Immature natural killer cell (primary cell): ENCODE data around the gene ZNF697. TPM values are rescaled to one million over a fixed set of nuclear protein-coding genes. Genes with fewer than 3 reads are reported as not detected.
"Not testable (repeated sequence)": the region's sequence is repeated elsewhere in the genome, so short reads cannot be mapped to it uniquely, and the experiment has no call there.

Experiments used
- DNase-seq, 3 donors: peaks; one replicate each; pipeline ENCODE4 v3.0.0; 2022; ENCODE audit warnings: mixed read lengths in 1 of 3
- H3K27ac Mint-ChIP-seq, 6 donors: one replicate each; pipeline ENCODE4 v1.8.0; 2020; ENCODE audit warnings: mixed read lengths in 6 of 6, mild to moderate bottlenecking in 5 of 6, inconsistent platforms in 4 of 6, moderate library complexity in 3 of 6
- H3K27me3 Mint-ChIP-seq, 3 donors: one replicate each; pipeline ENCODE4 v1.8.0; 2020 to 2021; ENCODE audit warnings: low read depth in 3 of 3, mild to moderate bottlenecking in 3 of 3, mixed read lengths in 3 of 3, moderate library complexity in 3 of 3, inconsistent platforms in 1 of 3
- H3K36me3 Mint-ChIP-seq, 3 donors: one replicate each; pipeline ENCODE4 v1.8.0; 2020; ENCODE audit warnings: mixed read lengths in 3 of 3, inconsistent platforms in 2 of 3, mild to moderate bottlenecking in 2 of 3
- H3K4me1 Mint-ChIP-seq, 2 donors: one replicate each; pipeline ENCODE4 v1.8.0; 2020; ENCODE audit warnings: inconsistent platforms in 2 of 2, mild to moderate bottlenecking in 2 of 2, mixed read lengths in 2 of 2, moderate library complexity in 1 of 2
- H3K4me3 Mint-ChIP-seq, 5 donors: one replicate each; pipeline ENCODE4 v1.8.0; 2020; ENCODE audit warnings: mild to moderate bottlenecking in 5 of 5, mixed read lengths in 5 of 5, inconsistent platforms in 3 of 5, moderate library complexity in 3 of 5
- H3K9me3 Mint-ChIP-seq, 6 donors: one replicate each; pipeline ENCODE4 v1.8.0; 2020; ENCODE audit warnings: mild to moderate bottlenecking in 6 of 6, mixed read lengths in 6 of 6, inconsistent platforms in 4 of 6, moderate library complexity in 3 of 6
- polyA plus RNA-seq, 3 donors: library from polyadenylated mRNA; unstranded; fragments of 300-500 nt; fragmentation: Illumina TruSeq; gene quantifications; one replicate each; pipeline ENCODE4 v1.2.3, GENCODE V29; 2021

ZNF697 gene
- polyA plus RNA-seq, 3 donors from 2014 or later: not detected

- Mint-ChIP-seq H3K36me3 (no peaks in the 10 kb centered on the region), H3K9me3 (peaks cover 0 to 1% (median 0%) of the 10 kb centered on the region in 6 donors), H3K4me1 (no peaks in the 10 kb centered on the region), H3K4me3 (no peak overlapping the region), H3K27ac (no peak overlapping the region), H3K27me3 (peaks cover 0 to 4% (median 2%) of the 10 kb centered on the region in 3 donors)
- no peak for DNase-seq
Measured at GRCh38 chr1:119600561-119600960, 47.5 kb downstream of the ZNF697 start.

- H3K27me3 Mint-ChIP-seq: peaks cover 0 to 4% (median 0%) of the 10 kb centered on the region in 3 donors
- H3K9me3 Mint-ChIP-seq: peaks cover 0 to 6% (median 0%) of the 10 kb centered on the region in 6 donors
- H3K36me3 Mint-ChIP-seq: peaks cover 0 to 4% (median 0%) of the 10 kb centered on the region in 3 donors
- H3K4me1 Mint-ChIP-seq: no peaks in the 10 kb centered on the region
- H3K4me3 Mint-ChIP-seq: no peak overlapping the region
- H3K27ac Mint-ChIP-seq: no peak overlapping the region
- no peak for DNase-seq
Measured at GRCh38 chr1:119595606-119596005, 52.5 kb downstream of the ZNF697 start.

- Mint-ChIP-seq H3K27ac (no peak overlapping the region), H3K36me3 (peaks cover 0 to 4% (median 0%) of the 10 kb centered on the region in 3 donors), H3K9me3 (peaks cover 0 to 6% (median 0%) of the 10 kb centered on the region in 6 donors), H3K4me3 (no peak overlapping the region), H3K27me3 (peaks cover 0 to 4% (median 0%) of the 10 kb centered on the region in 3 donors), H3K4me1 (no peaks in the 10 kb centered on the region)
- no peak for DNase-seq
Measured at GRCh38 chr1:119595168-119595567, 52.9 kb downstream of the ZNF697 start.

- Mint-ChIP-seq H3K4me1 (no peaks in the 10 kb centered on the region), H3K36me3 (peaks cover 0 to 4% (median 0%) of the 10 kb centered on the region in 3 donors), H3K4me3 (no peak overlapping the region), H3K9me3 (peaks cover 0 to 6% (median 0%) of the 10 kb centered on the region in 6 donors), H3K27me3 (peaks cover 0 to 4% (median 0%) of the 10 kb centered on the region in 3 donors), H3K27ac (no peak overlapping the region)
- no peak for DNase-seq
Measured at GRCh38 chr1:119594376-119594775, 53.7 kb downstream of the ZNF697 start.

GRCh38 chr1:119593805-119594204, 54.3 kb downstream of the ZNF697 start:
- H3K27me3 Mint-ChIP-seq: peaks cover 0 to 4% (median 2%) of the 10 kb centered on the region in 3 donors
- peaks cover 0 to 4% (median 0%) of the 10 kb centered on the region in 3 donors for H3K36me3 Mint-ChIP-seq
- H3K27ac Mint-ChIP-seq: no peak overlapping the region
- peaks cover 0 to 6% (median 0%) of the 10 kb centered on the region in 6 donors for H3K9me3 Mint-ChIP-seq
- DNase-seq: no peak
- no peak overlapping the region for H3K4me3 Mint-ChIP-seq
- no peaks in the 10 kb centered on the region for H3K4me1 Mint-ChIP-seq

- no peak overlapping the region for H3K27ac Mint-ChIP-seq
- H3K36me3 Mint-ChIP-seq: peaks cover 0 to 4% (median 0%) of the 10 kb centered on the region in 3 donors
- DNase-seq: no peak
- peaks cover 0 to 6% (median 0%) of the 10 kb centered on the region in 6 donors for H3K9me3 Mint-ChIP-seq
- no peaks in the 10 kb centered on the region for H3K4me1 Mint-ChIP-seq
- H3K27me3 Mint-ChIP-seq: peaks cover 0 to 11% (median 3%) of the 10 kb centered on the region in 3 donors
- H3K4me3 Mint-ChIP-seq: no peak overlapping the region
Measured at GRCh38 chr1:119590393-119590792, 57.7 kb downstream of the ZNF697 start.

- Mint-ChIP-seq H3K27ac (no peak overlapping the region), H3K4me1 (no peaks in the 10 kb centered on the region), H3K27me3 (peaks cover 0 to 11% (median 3%) of the 10 kb centered on the region in 3 donors), H3K9me3 (peaks cover 0 to 6% (median 0%) of the 10 kb centered on the region in 6 donors), H3K4me3 (no peak overlapping the region), H3K36me3 (no peaks in the 10 kb centered on the region)
- no peak for DNase-seq
Measured at GRCh38 chr1:119588621-119589020, 59.4 kb downstream of the ZNF697 start.

GRCh38 chr1:119587341-119587740, 60.7 kb downstream of the ZNF697 start:
- Mint-ChIP-seq H3K27ac (no peak overlapping the region), H3K4me1 (no peaks in the 10 kb centered on the region), H3K4me3 (no peak overlapping the region), H3K9me3 (peaks cover 0 to 2% (median 0%) of the 10 kb centered on the region in 6 donors), H3K36me3 (no peaks in the 10 kb centered on the region), H3K27me3 (peaks cover 0 to 15% (median 3%) of the 10 kb centered on the region in 3 donors)
- no peak for DNase-seq

GRCh38 chr1:119585801-119586200, 62.3 kb downstream of the ZNF697 start:
- not testable (repeated sequence) for H3K4me3 Mint-ChIP-seq

GRCh38 chr1:119582801-119583200, 65.3 kb downstream of the ZNF697 start:
- Mint-ChIP-seq H3K4me1 (no peaks in the 10 kb centered on the region), H3K9me3 (no peaks in the 10 kb centered on the region), H3K27ac (no peak overlapping the region), H3K36me3 (no peaks in the 10 kb centered on the region), H3K27me3 (peaks cover 0 to 12% (median 2%) of the 10 kb centered on the region in 3 donors), H3K4me3 (no peak overlapping the region)
- no peak for DNase-seq

More at GRCh38 chr1:119585801-119586200, 62.3 kb downstream of the ZNF697 start:
- H3K9me3 Mint-ChIP-seq, DNase-seq, H3K4me1 Mint-ChIP-seq, H3K27ac Mint-ChIP-seq, H3K36me3 Mint-ChIP-seq: not testable (repeated sequence)
- H3K27me3 Mint-ChIP-seq: peaks cover 2 to 13% (median 3%) of the 10 kb centered on the region in 3 donors

GRCh38 chr1:119581076-119581475, 67.0 kb downstream of the ZNF697 start:
- not testable (repeated sequence) for H3K27ac Mint-ChIP-seq, DNase-seq, H3K4me3 Mint-ChIP-seq, H3K27me3 Mint-ChIP-seq, H3K9me3 Mint-ChIP-seq, H3K4me1 Mint-ChIP-seq, H3K36me3 Mint-ChIP-seq

- no peak overlapping the region for H3K27ac Mint-ChIP-seq
- DNase-seq: no peak
- no peaks in the 10 kb centered on the region for H3K4me1 Mint-ChIP-seq
- H3K9me3 Mint-ChIP-seq: peaks cover 0 to 6% (median 2%) of the 10 kb centered on the region in 6 donors
- H3K27me3 Mint-ChIP-seq: peaks cover 2 to 8% (median 4%) of the 10 kb centered on the region in 3 donors
- H3K36me3 Mint-ChIP-seq: no peaks in the 10 kb centered on the region
- no peak overlapping the region for H3K4me3 Mint-ChIP-seq
Measured at GRCh38 chr1:119573886-119574285, 74.2 kb downstream of the ZNF697 start.

- not testable (repeated sequence) for H3K27ac Mint-ChIP-seq, H3K4me1 Mint-ChIP-seq, H3K9me3 Mint-ChIP-seq, H3K27me3 Mint-ChIP-seq, H3K4me3 Mint-ChIP-seq, H3K36me3 Mint-ChIP-seq, DNase-seq
Measured at GRCh38 chr1:119569930-119570622, 78.0 kb downstream of the ZNF697 start.
